ENCODE results near the gene LGALS7.
"Not testable (repeated sequence)": the region's sequence is repeated elsewhere in the genome, so short reads cannot be mapped to it uniquely, and the experiment has no call there.

Gene LGALS7

DNA sequence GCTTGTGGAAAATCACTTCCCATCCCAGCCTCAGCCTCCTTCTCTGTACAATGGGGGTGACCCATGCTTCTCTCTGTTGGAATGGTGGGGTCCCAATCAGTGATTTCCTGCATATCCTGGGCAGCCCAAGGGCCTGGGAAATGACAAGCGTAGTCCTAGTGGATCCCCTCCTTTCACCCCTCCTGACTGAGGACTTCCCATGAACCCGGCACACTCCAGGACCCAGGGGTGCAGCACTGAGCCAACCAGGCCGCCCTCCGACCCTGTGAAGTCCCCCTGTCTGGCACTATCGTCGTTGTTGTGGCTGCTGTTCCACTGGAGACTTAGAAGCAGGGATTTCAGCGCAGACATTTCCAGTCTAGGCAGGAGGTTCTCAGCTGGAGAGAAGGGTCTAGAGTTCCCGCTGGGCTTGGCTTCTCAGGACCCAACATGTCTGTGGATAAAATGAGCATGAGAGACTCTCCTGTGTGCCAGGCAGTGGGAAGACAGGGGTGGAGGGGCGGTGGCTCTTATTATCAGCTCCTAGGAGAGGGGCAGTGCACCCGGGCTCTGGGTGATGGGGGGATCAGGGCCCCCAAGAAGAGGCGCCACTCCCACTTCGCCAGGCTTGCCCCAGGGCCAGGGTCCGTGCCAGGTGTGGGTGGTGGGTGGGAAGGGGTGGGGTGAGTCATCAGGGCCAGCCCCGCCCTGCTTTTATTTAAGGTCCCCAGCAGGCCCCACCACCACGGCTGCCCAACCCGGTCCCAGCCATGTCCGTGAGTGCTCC is 15.3 kb upstream of the LGALS7 start, which contains the start of gene LGALS7B:
LGALS7B (plus strand) TSS at position 723 of the 766 bp plus-strand sequence; CDS start at position 750, 27 bp downstream.
- H3K4me3 ChIP-seq (ENCODE audit: control insufficient read depth, low read depth, low read length), result no peak within 1 kb of the TSS
- DNase-seq (ENCODE audit: low read depth), result no peak
- TF ChIP-seq, protein P1, sequence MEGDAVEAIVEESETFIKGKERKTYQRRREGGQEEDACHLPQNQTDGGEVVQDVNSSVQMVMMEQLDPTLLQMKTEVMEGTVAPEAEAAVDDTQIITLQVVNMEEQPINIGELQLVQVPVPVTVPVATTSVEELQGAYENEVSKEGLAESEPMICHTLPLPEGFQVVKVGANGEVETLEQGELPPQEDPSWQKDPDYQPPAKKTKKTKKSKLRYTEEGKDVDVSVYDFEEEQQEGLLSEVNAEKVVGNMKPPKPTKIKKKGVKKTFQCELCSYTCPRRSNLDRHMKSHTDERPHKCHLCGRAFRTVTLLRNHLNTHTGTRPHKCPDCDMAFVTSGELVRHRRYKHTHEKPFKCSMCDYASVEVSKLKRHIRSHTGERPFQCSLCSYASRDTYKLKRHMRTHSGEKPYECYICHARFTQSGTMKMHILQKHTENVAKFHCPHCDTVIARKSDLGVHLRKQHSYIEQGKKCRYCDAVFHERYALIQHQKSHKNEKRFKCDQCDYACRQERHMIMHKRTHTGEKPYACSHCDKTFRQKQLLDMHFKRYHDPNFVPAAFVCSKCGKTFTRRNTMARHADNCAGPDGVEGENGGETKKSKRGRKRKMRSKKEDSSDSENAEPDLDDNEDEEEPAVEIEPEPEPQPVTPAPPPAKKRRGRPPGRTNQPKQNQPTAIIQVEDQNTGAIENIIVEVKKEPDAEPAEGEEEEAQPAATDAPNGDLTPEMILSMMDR (conservative IDR thresholded peaks at IDR 0.05; ENCODE audit: control insufficient read depth, insufficient read depth, low read depth, low read length), result no peak

GRCh38 chr19:38786572-38787265 is 13.4 kb upstream of the LGALS7 start:
- no peak overlapping the region for H3K4me3 ChIP-seq (ENCODE audit: control insufficient read depth, low read depth, low read length)
- TF ChIP-seq, protein P1 (conservative IDR thresholded peaks at IDR 0.05; ENCODE audit: control insufficient read depth, insufficient read depth, low read depth, low read length), result no peak
- no peak for DNase-seq (ENCODE audit: low read depth)

GRCh38 chr19:38786061-38786460 is 12.7 kb upstream of the LGALS7 start:
- DNase-seq (ENCODE audit: low read depth); H3K4me3 ChIP-seq (ENCODE audit: control insufficient read depth, low read depth, low read length): not testable (repeated sequence)

DNA sequence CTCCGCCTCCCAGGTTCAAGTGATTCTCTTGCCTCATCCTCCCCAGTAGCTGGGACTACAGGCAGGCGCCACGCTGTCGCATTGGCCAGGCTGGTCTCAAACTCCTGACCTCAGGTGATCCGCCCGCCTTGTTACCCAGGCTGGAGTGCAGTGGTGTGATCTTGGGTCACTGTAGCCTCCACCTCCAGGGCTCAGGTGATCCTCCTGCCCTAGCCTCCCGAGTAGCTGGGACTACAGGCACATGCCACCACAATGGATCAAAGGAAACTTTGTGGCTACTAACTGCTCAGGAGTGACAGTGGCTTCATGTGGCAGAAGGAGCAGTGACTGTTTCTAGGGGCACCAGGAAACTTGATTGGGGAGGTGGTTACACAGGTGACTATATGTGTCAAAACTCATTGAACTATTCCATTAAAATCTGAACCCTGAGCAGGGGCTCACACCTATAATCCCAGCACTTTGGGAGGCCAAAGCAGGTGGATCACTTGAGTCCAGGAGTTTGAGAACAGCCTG is 11.9 kb upstream of the LGALS7 start:
- TF ChIP-seq, protein P1 (conservative IDR thresholded peaks at IDR 0.05; ENCODE audit: control insufficient read depth, insufficient read depth, low read depth, low read length), result no peak
- no peak for DNase-seq (ENCODE audit: low read depth)
- H3K4me3 ChIP-seq (ENCODE audit: control insufficient read depth, low read depth, low read length), result no peak overlapping the region

DNA sequence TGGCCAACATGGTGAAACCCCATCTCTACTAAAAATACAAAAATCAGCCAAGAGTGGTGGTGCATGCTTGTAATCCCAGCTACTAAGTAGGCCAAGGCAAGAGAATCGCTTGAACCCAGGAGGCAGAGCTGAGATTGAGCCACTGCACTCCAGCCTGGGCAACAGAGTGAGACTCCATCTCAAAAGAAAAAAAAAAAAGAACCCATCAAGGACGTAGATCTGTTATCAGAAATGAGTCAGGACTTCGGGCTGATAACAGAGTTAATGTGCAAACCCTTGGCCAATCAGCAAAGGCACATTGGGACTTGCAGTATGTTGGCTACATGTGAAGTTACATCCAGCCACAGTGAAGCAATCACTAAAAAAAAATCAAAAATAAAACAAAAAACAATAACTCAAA is 10.9 kb upstream of the LGALS7 start:
- no peak overlapping the region for H3K4me3 ChIP-seq (ENCODE audit: control insufficient read depth, low read depth, low read length)
- DNase-seq (ENCODE audit: low read depth), result no peak
- TF ChIP-seq, protein P1 (conservative IDR thresholded peaks at IDR 0.05; ENCODE audit: control insufficient read depth, insufficient read depth, low read depth, low read length), result no peak

- not testable (repeated sequence) for H3K4me3 ChIP-seq (ENCODE audit: control insufficient read depth, low read depth, low read length); DNase-seq (ENCODE audit: low read depth)
Observed at GRCh38 chr19:38782212-38782611, 8.9 kb upstream of the LGALS7 start.

DNA sequence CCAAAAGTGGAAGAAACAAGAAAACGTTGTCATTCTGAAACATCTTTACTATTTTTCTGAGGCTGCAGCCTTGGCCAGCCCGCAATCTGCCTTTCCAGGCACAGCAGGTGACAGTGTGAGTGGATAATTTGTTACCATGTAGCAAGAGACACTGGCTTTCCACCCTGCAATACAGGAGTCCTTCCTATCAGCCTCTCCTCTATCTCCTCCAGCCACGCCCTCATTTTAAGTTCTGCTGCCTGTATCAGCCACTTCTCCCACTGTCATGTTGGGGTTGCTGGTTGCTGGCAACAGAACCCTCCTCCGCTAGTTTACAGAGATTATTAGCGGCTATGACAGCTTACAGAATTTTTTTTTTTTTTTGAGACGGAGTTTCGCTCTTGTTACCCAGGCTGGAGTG is 7.7 kb upstream of the LGALS7 start:
- no peak overlapping the region for H3K4me3 ChIP-seq (ENCODE audit: control insufficient read depth, low read depth, low read length)
- DNase-seq (ENCODE audit: low read depth), result no peak
- TF ChIP-seq, protein P1 (conservative IDR thresholded peaks at IDR 0.05; ENCODE audit: control insufficient read depth, insufficient read depth, low read depth, low read length), result no peak

Measured in fibroblast of mammary gland (primary cell).